Keratinocyte (primary cell): ENCODE results near the gene TMEM150B. TPM values are rescaled to one million over a fixed set of nuclear protein-coding genes. Genes with fewer than 3 reads are reported as not detected.

Experiments used
- DNase-seq: peaks from one replicate; pipeline ENCODE4 v3.0.0-alpha.2; 2011; ENCODE audit warnings: low read depth, missing footprints, low spot score
- FAIRE-seq: peaks from 2 replicates; lab custom pipeline; 2011; peaks lifted over from hg19 to GRCh38; lab: Jason Lieb, UNC
- H2AFZ ChIP-seq: 2 replicates; pipeline ENCODE4 v1.6.0; 2012; ENCODE audit warnings: low read length, control low read depth, inconsistent platforms; ENCODE audit not compliant: control insufficient read depth
- H3K27ac ChIP-seq: 2 replicates; pipeline ENCODE4 v1.5.1; 2011; ENCODE audit warnings: low read length; ENCODE audit not compliant: control insufficient read depth, insufficient read depth
- H3K27me3 ChIP-seq: 3 replicates; pipeline ENCODE4 v1.6.0; 2011; ENCODE audit warnings: low read length; ENCODE audit not compliant: control insufficient read depth, insufficient read depth; ENCODE audit errors: extremely low read depth
- H3K36me3 ChIP-seq, 2 experiments: 2 replicates in 1 of 2; 3 replicates in 1 of 2; pipeline ENCODE4 v1.5.1; 2011; ENCODE audit warnings: low read length in 2 of 2, mild to moderate bottlenecking in 1 of 2; ENCODE audit not compliant: control insufficient read depth in 2 of 2, insufficient read depth in 2 of 2; ENCODE audit errors: extremely low read depth in 1 of 2
- H3K4me1 ChIP-seq: 3 replicates; pipeline ENCODE4 v1.5.1; 2011; ENCODE audit warnings: low read length; ENCODE audit not compliant: control insufficient read depth, insufficient read depth; ENCODE audit errors: extremely low read depth
- H3K4me2 ChIP-seq: 3 replicates; pipeline ENCODE4 v1.6.0; 2011; ENCODE audit warnings: low read depth, low read length; ENCODE audit not compliant: control insufficient read depth, insufficient read depth; ENCODE audit errors: extremely low read depth
- H3K4me3 ChIP-seq, 3 experiments: fragments of 200-600 bp in 1 of 3; sonication (generic) in 1 of 3; 2 replicates in 2 of 3; 3 replicates in 1 of 3; pipeline ENCODE4 v1.5.1; 2011 to 2016; ENCODE audit warnings: low read length in 3 of 3, mild to moderate bottlenecking in 3 of 3, control low read depth in 2 of 3, inconsistent platforms in 1 of 3, low read depth in 1 of 3, mixed read lengths in 1 of 3, mixed run types in 1 of 3, moderate library complexity in 1 of 3; ENCODE audit not compliant: control insufficient read depth in 2 of 3, insufficient read depth in 2 of 3; ENCODE audit errors: extremely low read depth in 1 of 3
- H3K79me2 ChIP-seq: 2 replicates; pipeline ENCODE4 v1.6.0; 2012; ENCODE audit warnings: low read length; ENCODE audit not compliant: control insufficient read depth, insufficient read depth
- H3K9ac ChIP-seq: 3 replicates; pipeline ENCODE4 v1.6.0; 2011; ENCODE audit warnings: low read length; ENCODE audit not compliant: control insufficient read depth, insufficient read depth; ENCODE audit errors: extremely low read depth
- H3K9me1 ChIP-seq: 3 replicates; pipeline ENCODE4 v1.6.0; 2011; ENCODE audit warnings: low read length; ENCODE audit not compliant: control insufficient read depth, insufficient read depth; ENCODE audit errors: extremely low read depth
- H3K9me3 ChIP-seq: 2 replicates; pipeline ENCODE4 v1.5.1; 2012; ENCODE audit warnings: low read depth, low read length; ENCODE audit not compliant: control insufficient read depth
- H4K20me1 ChIP-seq: 3 replicates; pipeline ENCODE4 v1.6.0; 2011; ENCODE audit warnings: low read length; ENCODE audit not compliant: control insufficient read depth, insufficient read depth; ENCODE audit errors: extremely low read depth
- CTCF ChIP-seq, 3 experiments: IDR thresholded peaks in 1 of 3; conservative IDR thresholded peaks in 1 of 3; optimal IDR thresholded peaks in 1 of 3; 2 replicates in 2 of 3; 3 replicates in 1 of 3; pipeline versions ENCODE3 to v1.5.1; 2011; ENCODE audit warnings: low read length in 3 of 3, mild to moderate bottlenecking in 3 of 3, moderate library complexity in 2 of 3, control low read depth in 1 of 3, inconsistent platforms in 1 of 3; ENCODE audit not compliant: insufficient read depth in 2 of 3; ENCODE audit errors: extremely low read depth in 1 of 3
- EZH2 ChIP-seq: IDR thresholded peaks from one replicate; pipeline ENCODE4 v1.6.1; 2012; ENCODE audit warnings: inconsistent platforms, mild to moderate bottlenecking, low read length, moderate library complexity
- dilution Hi-C: fragments of 300-500 bp; cut with MboI; formaldehyde crosslinking; loops from one replicate; pipeline ENCODE4 v1.7.0; 2020; ENCODE audit warnings: low sequenced_read_pairs; ENCODE audit not compliant: extremely low pct_ligation_motif_present
- polyA plus RNA-seq, 5 experiments: library from polyadenylated mRNA; depleted of rRNA in 3 of 5; stranded (reverse) in 3 of 5; stranded (forward) in 1 of 5; unstranded in 1 of 5; fragments of >200 nt; gene quantifications; 1 replicate in 1 of 5; 2 replicates in 3 of 5; 3 replicates in 1 of 5; pipeline versions ENCODE4 v1.2.1 to v1.2.3, GENCODE V29; 2011 to 2012; ENCODE audit warnings: missing spikeins in 2 of 5, low read depth in 1 of 5, low replicate concordance in 1 of 5

The TMEM150B gene
- polyA plus RNA-seq, 1 donor (not counting 4 experiments of a cell fraction or from before 2014, with no cell fraction given), result not detected

- Histone ChIP-seq H3K9me1 (no peaks in the 10 kb centered on the region), H3K4me2 (no peak overlapping the region), H3K9me3 (no peaks in the 10 kb centered on the region), H3K9ac (no peak overlapping the region), H2AFZ (no peak overlapping the region), H3K36me3 (peaks cover 0 to 4% of the 10 kb centered on the region in 2 experiments), H3K79me2 (no peaks in the 10 kb centered on the region), H3K27ac (no peak overlapping the region), H3K27me3 (peaks cover 25% of the 10 kb centered on the region), H4K20me1 (no peaks in the 10 kb centered on the region), H3K4me1 (peaks cover 9% of the 10 kb centered on the region), H3K4me3 (no peak overlapping the region)
- TF ChIP-seq EZH2 (no peak), CTCF (optimal IDR thresholded peaks at IDR 0.05 in 1 of 3, IDR thresholded peaks at IDR 0.05 in 1 of 3, conservative IDR thresholded peaks at IDR 0.05 in 1 of 3; ENCODE audit: extremely low read depth in 1 of 3, insufficient read depth in 2 of 3, low read length in 3 of 3) (no peak)
- FAIRE-seq (no peak), DNase-seq (no peak)
- dilution Hi-C loops, result no loop called here
Measured at GRCh38 chr19:55350620-55351315, 25.6 kb upstream of the TMEM150B start.

DNA sequence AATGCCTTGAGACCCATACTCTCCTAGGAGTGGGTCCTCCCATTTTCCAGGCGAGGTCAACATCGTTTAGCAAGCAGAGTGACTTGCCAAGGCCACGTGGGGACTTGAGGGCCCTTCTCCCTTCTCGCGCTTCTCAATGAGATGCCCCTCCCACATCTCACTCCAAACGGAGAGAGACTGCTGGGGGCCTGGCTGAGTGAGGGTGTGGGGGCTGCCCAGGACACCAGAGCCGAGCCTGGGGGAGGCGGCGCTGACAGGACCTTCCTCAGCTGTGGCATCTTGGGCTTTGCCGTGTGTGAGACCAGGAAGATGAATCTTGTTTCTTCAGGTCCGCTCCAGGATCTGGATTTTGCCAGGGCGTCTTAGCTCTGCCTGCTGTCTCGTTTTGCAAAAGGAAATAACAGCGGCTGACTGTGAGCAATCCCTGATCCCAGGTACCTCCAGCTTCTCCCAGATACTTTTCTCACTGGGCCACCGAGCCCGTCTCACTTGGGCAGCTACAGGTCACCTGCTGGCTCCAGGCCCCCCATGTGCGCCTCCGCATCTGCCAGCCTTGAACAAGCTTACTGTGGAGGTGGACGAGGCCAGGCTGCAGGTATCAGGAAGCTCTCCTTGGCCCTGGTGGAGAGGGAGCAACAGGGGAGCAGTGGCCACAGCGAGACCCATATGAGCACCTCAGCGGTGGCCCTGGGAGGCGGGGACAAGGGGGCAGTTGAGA is 23.3 kb upstream of the TMEM150B start:
- peaks cover 0 to 8% of the 10 kb centered on the region in 2 experiments for H3K36me3 ChIP-seq
- no peaks in the 10 kb centered on the region for H4K20me1 ChIP-seq
- H3K4me3 ChIP-seq, result no peak overlapping the region
- dilution Hi-C loops, result no loop called here
- no peak for TF ChIP-seq EZH2
- no peak for TF ChIP-seq CTCF (optimal IDR thresholded peaks at IDR 0.05 in 1 of 3, IDR thresholded peaks at IDR 0.05 in 1 of 3, conservative IDR thresholded peaks at IDR 0.05 in 1 of 3; ENCODE audit: extremely low read depth in 1 of 3, insufficient read depth in 2 of 3, low read length in 3 of 3)
- H3K9me3 ChIP-seq, result no peaks in the 10 kb centered on the region
- FAIRE-seq, result no peak
- H3K9ac ChIP-seq, result no peak overlapping the region
- peaks cover 7% of the 10 kb centered on the region for H3K4me1 ChIP-seq
- no peak overlapping the region for H3K4me2 ChIP-seq
- H3K27me3 ChIP-seq, result peaks cover 22% of the 10 kb centered on the region
- no peaks in the 10 kb centered on the region for H3K79me2 ChIP-seq
- H3K27ac ChIP-seq, result no peak overlapping the region
- DNase-seq, result no peak
- H2AFZ ChIP-seq, result no peak overlapping the region
- no peaks in the 10 kb centered on the region for H3K9me1 ChIP-seq
